SK-N-MC (cell line): ENCODE data around the gene TPM4.

Experiments used
- EZH2 ChIP-seq: fragments of 200-600 bp; sonication (generic); IDR thresholded peaks from one replicate; pipeline ENCODE4 v1.6.1; 2017; ENCODE audit warnings: antibody characterized with exemption
- POLR2AphosphoS5 ChIP-seq: IDR thresholded peaks from 2 replicates; pipeline ENCODE4 v1.6.1; 2012; ENCODE audit warnings: mild to moderate bottlenecking, low read depth, low read length, borderline replicate concordance

DNA sequence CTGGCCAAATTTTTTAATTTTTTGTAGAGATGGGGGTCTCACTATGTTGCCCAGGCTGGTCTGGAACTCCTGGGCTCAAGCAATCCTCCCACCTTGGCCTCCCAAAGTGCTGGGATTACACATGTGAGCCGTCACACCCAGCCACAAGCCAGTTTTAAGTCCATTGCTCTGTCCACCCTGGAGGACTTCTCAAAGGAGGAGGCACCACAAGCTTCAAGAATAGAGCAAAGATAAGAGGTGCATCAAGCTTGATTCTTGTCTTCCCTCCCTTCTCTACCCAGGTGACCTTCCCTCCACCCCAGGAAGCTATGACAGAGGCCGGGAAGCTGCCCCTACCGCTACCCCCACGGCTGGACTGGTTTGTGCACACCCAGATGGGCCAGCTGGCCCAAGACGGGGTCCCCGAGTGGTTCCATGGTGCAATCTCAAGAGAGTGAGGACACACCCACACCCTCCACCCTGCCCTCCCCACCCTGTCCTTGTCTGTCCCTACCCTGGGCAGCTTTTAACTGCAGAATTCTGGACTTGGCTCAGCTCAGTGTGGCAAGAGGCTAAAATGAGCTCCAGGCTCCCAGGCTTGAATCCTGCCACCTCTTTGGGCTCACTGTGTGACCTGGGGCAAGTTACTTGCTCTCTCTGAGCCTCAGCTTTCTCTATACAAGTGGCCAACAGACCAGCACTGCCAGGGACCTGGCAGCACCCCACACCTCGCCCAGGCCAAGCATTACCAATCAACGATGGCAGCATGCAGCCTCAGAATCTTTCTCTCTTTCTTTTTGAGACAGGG, 72.3 kb downstream of the TPM4 start:
- no peak for TF ChIP-seq EZH2
- no peak for TF ChIP-seq POLR2AphosphoS5
